Measurements from ENCODE around the gene ALX3.
"Not testable (repeated sequence)": the region's sequence is repeated elsewhere in the genome, so short reads cannot be mapped to it uniquely, and the experiment has no call there.

The ALX3 gene

DNA sequence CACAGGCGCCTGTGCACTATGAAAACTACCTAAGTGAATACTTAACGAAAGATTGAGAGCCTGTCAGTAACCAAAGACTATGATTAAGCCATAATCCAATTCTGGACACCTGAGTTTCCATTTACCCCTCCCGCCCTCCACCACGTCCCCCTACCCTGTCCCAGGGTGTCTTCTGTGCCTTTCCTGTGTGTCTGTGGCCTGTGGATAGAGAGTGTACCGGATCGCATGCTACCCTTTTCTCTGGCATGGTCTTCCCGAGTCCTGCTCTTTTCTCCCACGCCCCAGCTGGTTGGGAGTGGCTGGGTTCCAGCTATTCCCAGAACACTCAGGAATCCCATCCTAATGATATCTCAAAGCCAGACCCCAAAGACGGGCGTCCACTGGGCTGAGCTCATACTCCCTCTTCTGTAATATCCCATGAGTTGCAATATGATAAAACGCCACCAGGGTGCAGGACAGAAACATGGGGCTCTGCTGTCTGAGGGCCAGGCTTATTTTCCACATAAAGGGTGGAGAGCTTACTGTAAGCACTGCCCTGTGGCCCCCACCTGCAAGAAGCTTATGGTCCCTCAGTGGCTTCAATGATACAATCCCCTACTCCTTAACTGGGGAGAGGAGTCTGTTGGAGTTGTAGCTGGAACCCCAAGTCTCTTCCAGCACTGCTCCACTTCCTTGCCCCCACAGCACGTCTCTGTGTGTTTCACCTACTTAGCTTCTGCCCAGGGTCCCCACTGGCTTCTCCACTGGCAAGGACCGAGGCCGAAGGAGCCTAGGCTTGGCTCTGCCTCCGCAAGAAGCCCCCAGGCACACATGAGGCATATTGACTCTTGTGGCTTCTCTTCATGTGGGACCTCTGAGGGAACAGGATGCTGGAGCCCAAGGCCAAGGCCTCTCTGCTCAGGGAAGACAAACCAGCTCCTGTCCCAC lies 17.6 kb upstream of the ALX3 start:
- Histone ChIP-seq H3K4me1 (ENCODE audit: control insufficient read depth, insufficient read depth, low read length) (peaks cover 2% of the 10 kb centered on the region), H3K9ac (ENCODE audit: low read depth, low read length) (no peak overlapping the region), H3K4me3 (ENCODE audit: low read depth, low read length) (no peak overlapping the region), H3K27me3 (ENCODE audit: control insufficient read depth, insufficient read depth, low read length) (peaks cover 54% of the 10 kb centered on the region), H3K9me3 (ENCODE audit: control insufficient read depth, insufficient read depth, low read length) (no peaks in the 10 kb centered on the region), H3K36me3 (ENCODE audit: control insufficient read depth, insufficient read depth, low read length) (no peaks in the 10 kb centered on the region)

GRCh38 chr1:110086961-110087360 lies 16.5 kb upstream of the ALX3 start:
- Histone ChIP-seq H3K4me1 (ENCODE audit: control insufficient read depth, insufficient read depth, low read length) (peaks cover 2% of the 10 kb centered on the region), H3K9me3 (ENCODE audit: control insufficient read depth, insufficient read depth, low read length) (no peaks in the 10 kb centered on the region), H3K27me3 (ENCODE audit: control insufficient read depth, insufficient read depth, low read length) (peaks cover 65% of the 10 kb centered on the region), H3K36me3 (ENCODE audit: control insufficient read depth, insufficient read depth, low read length) (no peaks in the 10 kb centered on the region), H3K4me3 (ENCODE audit: low read depth, low read length) (no peak overlapping the region), H3K9ac (ENCODE audit: low read depth, low read length) (no peak overlapping the region)

GRCh38 chr1:110085671-110086070 lies 15.2 kb upstream of the ALX3 start:
- Histone ChIP-seq H3K27me3 (ENCODE audit: control insufficient read depth, insufficient read depth, low read length) (peaks cover 78% of the 10 kb centered on the region), H3K4me3 (ENCODE audit: low read depth, low read length) (no peak overlapping the region), H3K9me3 (ENCODE audit: control insufficient read depth, insufficient read depth, low read length) (no peaks in the 10 kb centered on the region), H3K36me3 (ENCODE audit: control insufficient read depth, insufficient read depth, low read length) (no peaks in the 10 kb centered on the region), H3K9ac (ENCODE audit: low read depth, low read length) (no peak overlapping the region), H3K4me1 (ENCODE audit: control insufficient read depth, insufficient read depth, low read length) (peaks cover 2% of the 10 kb centered on the region)

GRCh38 chr1:110084227-110085078 lies 14.0 kb upstream of the ALX3 start:
- no peaks in the 10 kb centered on the region for H3K36me3 ChIP-seq (ENCODE audit: control insufficient read depth, insufficient read depth, low read length)
- no peaks in the 10 kb centered on the region for H3K9me3 ChIP-seq (ENCODE audit: control insufficient read depth, insufficient read depth, low read length)
- H3K9ac ChIP-seq (ENCODE audit: low read depth, low read length) = no peak overlapping the region
- peak overlapping the region; percentile 48 for H3K4me3 ChIP-seq (ENCODE audit: low read depth, low read length)
- H3K27me3 ChIP-seq (ENCODE audit: control insufficient read depth, insufficient read depth, low read length) = peaks cover 83% of the 10 kb centered on the region
- peaks cover 2% of the 10 kb centered on the region for H3K4me1 ChIP-seq (ENCODE audit: control insufficient read depth, insufficient read depth, low read length)

DNA sequence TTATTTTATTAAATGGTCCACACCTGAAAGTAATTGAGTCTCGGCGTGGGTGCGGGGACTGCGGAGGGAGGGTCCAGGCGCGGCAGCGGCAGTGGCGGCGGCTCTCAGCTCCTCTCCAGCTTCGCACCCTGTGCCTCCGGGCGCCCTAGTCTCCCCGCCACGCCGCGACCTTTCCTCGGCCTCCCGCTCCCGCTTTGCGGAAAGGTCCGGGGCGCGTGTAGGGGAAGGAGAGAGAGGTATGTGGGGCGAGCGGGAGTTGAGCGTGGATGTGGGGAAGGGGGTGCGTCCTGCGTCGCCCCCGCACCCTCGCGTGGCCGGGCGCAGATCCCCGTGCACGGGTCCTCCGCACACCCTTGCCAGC lies 13.4 kb upstream of the ALX3 start:
- H3K9ac ChIP-seq (ENCODE audit: low read depth, low read length) = no peak overlapping the region
- H3K4me1 ChIP-seq (ENCODE audit: control insufficient read depth, insufficient read depth, low read length) = no peaks in the 10 kb centered on the region
- peak overlapping the region; percentile 48 for H3K4me3 ChIP-seq (ENCODE audit: low read depth, low read length)

GRCh38 chr1:110083061-110083865 lies 12.8 kb upstream of the ALX3 start:
- Histone ChIP-seq H3K4me3 (ENCODE audit: low read depth, low read length) (peak overlapping the region; percentile 48), H3K4me1 (ENCODE audit: control insufficient read depth, insufficient read depth, low read length) (no peaks in the 10 kb centered on the region), H3K9ac (ENCODE audit: low read depth, low read length) (no peak overlapping the region), H3K36me3 (ENCODE audit: control insufficient read depth, insufficient read depth, low read length) (no peaks in the 10 kb centered on the region), H3K27me3 (ENCODE audit: control insufficient read depth, insufficient read depth, low read length) (peaks cover 88% of the 10 kb centered on the region), H3K9me3 (ENCODE audit: control insufficient read depth, insufficient read depth, low read length) (no peaks in the 10 kb centered on the region)

More for the DNA sequence above, 13.4 kb upstream of the ALX3 start:
- Histone ChIP-seq H3K36me3 (ENCODE audit: control insufficient read depth, insufficient read depth, low read length) (no peaks in the 10 kb centered on the region), H3K27me3 (ENCODE audit: control insufficient read depth, insufficient read depth, low read length) (peaks cover 85% of the 10 kb centered on the region), H3K9me3 (ENCODE audit: control insufficient read depth, insufficient read depth, low read length) (no peaks in the 10 kb centered on the region)

DNA sequence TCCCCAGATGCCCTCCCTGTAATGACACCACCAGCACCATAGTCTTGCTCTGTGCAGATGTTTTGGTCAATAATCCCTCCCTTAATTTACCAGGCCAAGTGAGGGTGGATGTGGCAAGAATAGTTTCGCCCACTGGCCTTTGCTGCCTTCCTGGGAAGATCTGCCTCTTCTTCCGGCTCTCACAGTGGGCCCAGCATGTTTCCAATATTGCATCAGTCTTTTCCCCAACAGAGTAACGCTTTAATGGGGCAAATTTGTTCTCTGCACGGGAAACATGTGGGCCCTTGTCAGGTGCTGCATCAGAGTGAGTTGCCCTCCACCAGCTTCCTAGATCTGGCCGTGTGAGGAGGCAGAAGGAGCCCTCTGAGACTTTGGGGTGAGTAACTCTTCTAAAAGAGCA lies 12.0 kb upstream of the ALX3 start:
- H3K9me3 ChIP-seq (ENCODE audit: control insufficient read depth, insufficient read depth, low read length) = no peaks in the 10 kb centered on the region
- peaks cover 87% of the 10 kb centered on the region for H3K27me3 ChIP-seq (ENCODE audit: control insufficient read depth, insufficient read depth, low read length)
- H3K9ac ChIP-seq (ENCODE audit: low read depth, low read length) = no peak overlapping the region
- no peaks in the 10 kb centered on the region for H3K36me3 ChIP-seq (ENCODE audit: control insufficient read depth, insufficient read depth, low read length)
- H3K4me3 ChIP-seq (ENCODE audit: low read depth, low read length) = no peak overlapping the region
- no peaks in the 10 kb centered on the region for H3K4me1 ChIP-seq (ENCODE audit: control insufficient read depth, insufficient read depth, low read length)

GRCh38 chr1:110081061-110081460 lies 10.6 kb upstream of the ALX3 start:
- Histone ChIP-seq H3K27me3 (ENCODE audit: control insufficient read depth, insufficient read depth, low read length) (peaks cover 86% of the 10 kb centered on the region), H3K9me3 (ENCODE audit: control insufficient read depth, insufficient read depth, low read length) (no peaks in the 10 kb centered on the region), H3K9ac (ENCODE audit: low read depth, low read length) (no peak overlapping the region)

DNA sequence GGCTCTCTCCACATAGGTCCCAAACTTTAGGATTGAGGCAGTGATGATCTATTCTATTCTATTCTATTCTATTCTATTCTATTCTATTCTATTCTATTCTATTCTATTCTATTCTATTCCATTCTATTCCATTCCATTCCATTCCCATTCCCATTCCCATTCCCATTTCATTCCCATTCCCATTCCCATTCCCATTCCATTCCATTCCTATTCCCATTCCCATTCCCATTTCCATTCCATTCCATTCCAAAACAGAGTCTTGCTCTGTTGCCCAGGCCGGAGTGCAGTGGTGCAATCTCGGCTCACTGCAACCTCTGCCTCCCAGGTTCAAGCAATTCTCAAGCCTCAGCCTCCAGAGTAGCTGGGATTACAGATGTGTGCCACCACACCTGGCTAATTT lies 9.5 kb upstream of the ALX3 start:
- not testable (repeated sequence) for H3K4me1 ChIP-seq (ENCODE audit: control insufficient read depth, insufficient read depth, low read length); H3K36me3 ChIP-seq (ENCODE audit: control insufficient read depth, insufficient read depth, low read length); H3K4me3 ChIP-seq (ENCODE audit: low read depth, low read length); H3K9me3 ChIP-seq (ENCODE audit: control insufficient read depth, insufficient read depth, low read length); H3K9ac ChIP-seq (ENCODE audit: low read depth, low read length)
- H3K27me3 ChIP-seq (ENCODE audit: control insufficient read depth, insufficient read depth, low read length) = peaks cover 81% of the 10 kb centered on the region

More at GRCh38 chr1:110081061-110081460, 10.6 kb upstream of the ALX3 start:
- Histone ChIP-seq H3K4me1 (ENCODE audit: control insufficient read depth, insufficient read depth, low read length) (no peaks in the 10 kb centered on the region), H3K4me3 (ENCODE audit: low read depth, low read length) (no peak overlapping the region), H3K36me3 (ENCODE audit: control insufficient read depth, insufficient read depth, low read length) (no peaks in the 10 kb centered on the region)

DNA sequence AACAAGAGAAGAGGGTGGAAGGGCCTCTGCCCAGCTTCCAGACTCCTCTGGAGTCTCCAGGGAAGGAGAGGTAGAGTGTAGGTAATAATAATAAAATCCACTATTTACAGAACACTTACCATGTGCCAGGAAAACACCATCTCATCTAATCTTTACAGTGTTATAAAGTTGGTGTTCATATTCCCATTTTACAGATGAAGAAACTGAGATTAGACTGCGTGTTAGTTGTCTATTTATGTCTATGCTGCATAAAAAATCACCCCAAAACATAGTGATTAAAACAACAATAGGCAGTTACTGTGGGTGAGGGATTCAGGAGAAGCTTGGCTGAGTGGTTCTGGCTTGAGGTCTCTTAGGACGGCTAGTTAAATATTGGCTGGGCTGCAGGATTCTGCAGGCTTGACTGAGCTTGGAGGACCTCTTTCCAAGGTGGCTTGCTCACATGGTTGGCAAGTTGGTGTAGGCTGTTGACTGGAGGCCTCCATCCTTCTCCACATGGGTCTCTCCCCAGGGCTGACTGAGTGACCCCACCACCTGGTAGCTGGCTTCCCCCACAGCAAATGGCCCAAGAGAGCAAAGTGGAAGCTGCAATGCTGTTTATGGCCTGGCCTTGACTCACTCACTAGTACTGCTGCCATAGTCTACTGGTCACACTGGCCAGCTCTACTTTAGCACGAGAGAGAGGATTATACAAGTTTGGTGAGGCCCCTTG lies 6.5 kb upstream of the ALX3 start:
- H3K27me3 ChIP-seq (ENCODE audit: control insufficient read depth, insufficient read depth, low read length) = peaks cover 81% of the 10 kb centered on the region
- H3K9me3 ChIP-seq (ENCODE audit: control insufficient read depth, insufficient read depth, low read length) = no peaks in the 10 kb centered on the region
- H3K36me3 ChIP-seq (ENCODE audit: control insufficient read depth, insufficient read depth, low read length) = no peaks in the 10 kb centered on the region
- no peak overlapping the region for H3K9ac ChIP-seq (ENCODE audit: low read depth, low read length)
- no peak overlapping the region for H3K4me3 ChIP-seq (ENCODE audit: low read depth, low read length)
- no peaks in the 10 kb centered on the region for H3K4me1 ChIP-seq (ENCODE audit: control insufficient read depth, insufficient read depth, low read length)

- H3K4me1 ChIP-seq (ENCODE audit: control insufficient read depth, insufficient read depth, low read length) = no peaks in the 10 kb centered on the region
- no peak overlapping the region for H3K4me3 ChIP-seq (ENCODE audit: low read depth, low read length)
- no peaks in the 10 kb centered on the region for H3K9me3 ChIP-seq (ENCODE audit: control insufficient read depth, insufficient read depth, low read length)
- H3K27me3 ChIP-seq (ENCODE audit: control insufficient read depth, insufficient read depth, low read length) = peaks cover 87% of the 10 kb centered on the region
- H3K9ac ChIP-seq (ENCODE audit: low read depth, low read length) = no peak overlapping the region
- no peaks in the 10 kb centered on the region for H3K36me3 ChIP-seq (ENCODE audit: control insufficient read depth, insufficient read depth, low read length)
Observed at GRCh38 chr1:110074166-110074565, 3.7 kb upstream of the ALX3 start.

Data from iPS-15b (cell line).